ENCODE data around the gene TEC.

DNA sequence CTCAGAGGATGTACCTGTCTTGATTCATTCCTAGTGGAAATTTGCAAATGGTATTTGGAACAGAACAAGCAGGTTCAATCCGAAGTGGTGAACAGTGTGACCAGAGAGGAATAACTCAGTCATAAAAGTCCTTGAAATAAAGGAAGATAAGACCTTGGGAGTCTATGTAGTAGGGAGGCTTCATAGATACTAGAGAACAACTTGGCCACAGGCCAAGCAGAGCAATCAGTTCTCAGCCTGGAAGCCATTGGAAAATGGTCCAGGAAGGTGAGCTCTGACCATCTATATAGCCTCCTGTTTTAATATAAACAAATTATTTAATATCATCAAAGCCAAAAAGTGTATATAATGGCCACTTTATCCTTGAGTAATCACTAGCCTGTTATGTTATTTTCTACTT is 146.9 kb downstream of the TEC start:
- TF ChIP-seq CTCF (IDR thresholded peaks at IDR 0.05) (no peak), POLR2A (IDR thresholded peaks at IDR 0.05) (no peak)

All from testis (tissue), 2 donors.